ENCODE data around the gene PPIE. TPM values are rescaled to one million over a fixed set of nuclear protein-coding genes. Genes with fewer than 3 reads are reported as not detected.

The PPIE gene
- total RNA-seq (2022; extraction: Qiagen RNA extraction): 39.2 to 42.1 TPM (median 39.4 TPM) in 5 replicates

GRCh38 chr1:39738622-39739366 is at the start of gene PPIE:
Gene PPIE (plus strand): TSS chr1:39738882. CDS start chr1:39738901, 19 bp downstream.

GRCh38 chr1:39691383-39692151 is 47.1 kb upstream of the PPIE start, which contains the start of gene HPCAL4:
Gene HPCAL4 (minus strand): TSS chr1:39691433. CDS start chr1:39684603, 6,830 bp downstream.

GRCh38 chr1:39771022-39771532 is 32.4 kb downstream of the PPIE start, which contains the start of gene OXCT2:
Gene OXCT2 (minus strand): TSS chr1:39771348. CDS start chr1:39771255, 93 bp downstream.

GRCh38 chr1:39788758-39789570 is 50.3 kb downstream of the PPIE start, which contains the start of gene BMP8B:
Gene BMP8B (minus strand): TSS chr1:39788865. CDS start chr1:39788485, 380 bp downstream.

Other genes starting within 250 kb of the PPIE start
- 0.18 to 0.22 TPM in 2 of 5 replicates, not detected in the others for gene BMP8A, start 247.2 kb upstream of the PPIE start, total RNA-seq (2022; extraction: Qiagen RNA extraction)
- 122 to 154 TPM (median 126 TPM) in 5 replicates for gene PABPC4, start 162.1 kb upstream of the PPIE start, total RNA-seq (2022; extraction: Qiagen RNA extraction)
- 2.9 to 3.3 TPM (median 3.1 TPM) in 5 replicates for gene HEYL, start 99.2 kb upstream of the PPIE start, total RNA-seq (2022; extraction: Qiagen RNA extraction)
- gene NT5C1A, start 66.8 kb upstream of the PPIE start, total RNA-seq (2022; extraction: Qiagen RNA extraction): not detected in 5 replicates
- 0.21 to 0.30 TPM (median 0.26 TPM) in 5 replicates for gene HPCAL4, start 47.4 kb upstream of the PPIE start, total RNA-seq (2022; extraction: Qiagen RNA extraction)
- gene OXCT2, start 32.5 kb downstream of the PPIE start, total RNA-seq (2022; extraction: Qiagen RNA extraction): 0.27 to 0.59 TPM (median 0.47 TPM) in 5 replicates
- gene BMP8B, start 50.0 kb downstream of the PPIE start, total RNA-seq (2022; extraction: Qiagen RNA extraction): 4.0 to 5.5 TPM (median 4.7 TPM) in 5 replicates
- 13.1 to 16.9 TPM (median 16.3 TPM) in 5 replicates for gene TRIT1, start 144.6 kb downstream of the PPIE start, total RNA-seq (2022; extraction: Qiagen RNA extraction)
- 1.1 to 1.4 TPM (median 1.3 TPM) in 5 replicates for gene MYCL, start 163.0 kb downstream of the PPIE start, total RNA-seq (2022; extraction: Qiagen RNA extraction)
- gene MFSD2A, start 216.3 kb downstream of the PPIE start, total RNA-seq (2022; extraction: Qiagen RNA extraction): 6.1 to 7.6 TPM (median 6.9 TPM) in 5 replicates